Vagina (tissue), 2 donors: ENCODE results near the gene PDCL3. TPM values are rescaled to one million over a fixed set of nuclear protein-coding genes. Genes with fewer than 3 reads are reported as not detected.

Source experiments
- DNase-seq, 2 donors: peaks; one replicate each; pipeline ENCODE4 v3.0.0-alpha.2; 2017; ENCODE audit errors: extremely low spot score in 2 of 2
- H3K27ac ChIP-seq: fragments of 200-600 bp; sonication (generic); one replicate; pipeline ENCODE4 v1.5.1; 2019
- H3K27me3 ChIP-seq: fragments of 200-600 bp; sonication (generic); one replicate; pipeline ENCODE4 v1.5.1; 2019
- H3K36me3 ChIP-seq, 2 donors: fragments of 200-600 bp; sonication (generic); one replicate each; pipeline ENCODE4 v1.5.1; 2017 to 2019
- H3K4me1 ChIP-seq: fragments of 200-600 bp; sonication (generic); one replicate; pipeline ENCODE4 v1.5.1; 2019
- H3K4me3 ChIP-seq, 2 donors: fragments of 200-600 bp; sonication (generic); 1 replicate in 1 of 2; 2 replicates in 1 of 2; pipeline ENCODE4 v1.5.1; 2016 to 2019
- H3K9me3 ChIP-seq: fragments of 200-600 bp; sonication (generic); one replicate; pipeline ENCODE4 v1.5.1; 2019
- POLR2A ChIP-seq, 2 donors: fragments of 450-650 bp; IDR thresholded peaks; one replicate each; pipeline ENCODE4 v1.6.1; 2017; ENCODE audit warnings: antibody characterized with exemption in 2 of 2, mild to moderate bottlenecking in 2 of 2, moderate library complexity in 2 of 2
- POLR2AphosphoS5 ChIP-seq, 2 donors: sonication (generic); formaldehyde crosslinking; IDR thresholded peaks; one replicate each; pipeline ENCODE4 v1.9.0; 2017; ENCODE audit warnings: antibody characterized with exemption in 2 of 2, mild to moderate bottlenecking in 2 of 2, low read depth in 1 of 2; ENCODE audit not compliant: insufficient read depth in 1 of 2
- intact Hi-C: fragments of 100-400 bp; cut with DNase I; formaldehyde crosslinking; loops from one replicate; pipeline ENCODE4 v1.15.1; 2023
- total RNA-seq: library from RNA; depleted of rRNA; stranded (reverse); fragments of >200 nt; gene quantifications from one replicate; pipeline ENCODE4 v1.2.3, GENCODE V29; 2016
- TF ChIP-seq, protein P1 (sequence below), 3 experiments: fragments of 450-650 bp in 2 of 3; fragments of 200-600 bp in 1 of 3; sonication (generic) in 1 of 3; IDR thresholded peaks; one replicate each; pipeline ENCODE4 v1.5.1; 2017 to 2019; ENCODE audit warnings: antibody characterized with exemption in 3 of 3, mild to moderate bottlenecking in 2 of 3, moderate library complexity in 2 of 3

The PDCL3 gene
- total RNA-seq, 1 donor from 2014 or later, result 20.1 TPM

GRCh38 chr2:100563407-100564247 is 834 bp downstream of the PDCL3 start:
- DNase-seq, result no peak
- Histone ChIP-seq H3K4me3 (peak overlapping the region; percentile 69 to 90), H3K27me3 (no peaks in the 10 kb centered on the region), H3K27ac (peak overlapping the region; percentile 79), H3K9me3 (no peaks in the 10 kb centered on the region), H3K4me1 (peaks cover 20% of the 10 kb centered on the region), H3K36me3 (peaks cover 0 to 4% of the 10 kb centered on the region in 2 donors)
- TF ChIP-seq POLR2AphosphoS5 (IDR thresholded peaks at IDR 0.05; ENCODE audit: insufficient read depth in 1 of 2, low read depth in 1 of 2), result no peak
- TF ChIP-seq, protein P1, sequence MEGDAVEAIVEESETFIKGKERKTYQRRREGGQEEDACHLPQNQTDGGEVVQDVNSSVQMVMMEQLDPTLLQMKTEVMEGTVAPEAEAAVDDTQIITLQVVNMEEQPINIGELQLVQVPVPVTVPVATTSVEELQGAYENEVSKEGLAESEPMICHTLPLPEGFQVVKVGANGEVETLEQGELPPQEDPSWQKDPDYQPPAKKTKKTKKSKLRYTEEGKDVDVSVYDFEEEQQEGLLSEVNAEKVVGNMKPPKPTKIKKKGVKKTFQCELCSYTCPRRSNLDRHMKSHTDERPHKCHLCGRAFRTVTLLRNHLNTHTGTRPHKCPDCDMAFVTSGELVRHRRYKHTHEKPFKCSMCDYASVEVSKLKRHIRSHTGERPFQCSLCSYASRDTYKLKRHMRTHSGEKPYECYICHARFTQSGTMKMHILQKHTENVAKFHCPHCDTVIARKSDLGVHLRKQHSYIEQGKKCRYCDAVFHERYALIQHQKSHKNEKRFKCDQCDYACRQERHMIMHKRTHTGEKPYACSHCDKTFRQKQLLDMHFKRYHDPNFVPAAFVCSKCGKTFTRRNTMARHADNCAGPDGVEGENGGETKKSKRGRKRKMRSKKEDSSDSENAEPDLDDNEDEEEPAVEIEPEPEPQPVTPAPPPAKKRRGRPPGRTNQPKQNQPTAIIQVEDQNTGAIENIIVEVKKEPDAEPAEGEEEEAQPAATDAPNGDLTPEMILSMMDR (IDR thresholded peaks at IDR 0.05), result no peak
- no peak for TF ChIP-seq POLR2A (IDR thresholded peaks at IDR 0.05)
- intact Hi-C loops, result no loop called here

GRCh38 chr2:100568989-100569388 is 6.2 kb downstream of the PDCL3 start:
- H3K27ac ChIP-seq, result no peak overlapping the region

GRCh38 chr2:100571668-100572067 is 8.9 kb downstream of the PDCL3 start:
- TF ChIP-seq POLR2AphosphoS5 (IDR thresholded peaks at IDR 0.05; ENCODE audit: insufficient read depth in 1 of 2, low read depth in 1 of 2), result no peak
- TF ChIP-seq POLR2A (IDR thresholded peaks at IDR 0.05), result no peak
- TF ChIP-seq, protein P1 (IDR thresholded peaks at IDR 0.05), result no peak
- Histone ChIP-seq H3K27ac (no peak overlapping the region), H3K27me3 (no peaks in the 10 kb centered on the region), H3K9me3 (no peaks in the 10 kb centered on the region), H3K36me3 (peaks cover 0 to 60% of the 10 kb centered on the region in 2 donors), H3K4me1 (no peaks in the 10 kb centered on the region), H3K4me3 (no peak overlapping the region)
- DNase-seq, result no peak
- intact Hi-C loops, result no loop called here

More at GRCh38 chr2:100568989-100569388, 6.2 kb downstream of the PDCL3 start:
- Histone ChIP-seq H3K36me3 (peaks cover 0 to 46% of the 10 kb centered on the region in 2 donors), H3K27me3 (no peaks in the 10 kb centered on the region), H3K9me3 (no peaks in the 10 kb centered on the region), H3K4me1 (peaks cover 6% of the 10 kb centered on the region), H3K4me3 (no peak overlapping the region)
- intact Hi-C loops, result no loop called here
- TF ChIP-seq POLR2AphosphoS5 (IDR thresholded peaks at IDR 0.05; ENCODE audit: insufficient read depth in 1 of 2, low read depth in 1 of 2) (no peak), POLR2A (IDR thresholded peaks at IDR 0.05) (no peak)
- TF ChIP-seq, protein P1 (IDR thresholded peaks at IDR 0.05), result no peak
- no peak for DNase-seq

GRCh38 chr2:100577777-100578176 is 15.0 kb downstream of the PDCL3 start:
- DNase-seq, result no peak
- peaks cover 0 to 21% of the 10 kb centered on the region in 2 donors for H3K36me3 ChIP-seq
- no peaks in the 10 kb centered on the region for H3K27me3 ChIP-seq
- no peak overlapping the region for H3K4me3 ChIP-seq
- no peaks in the 10 kb centered on the region for H3K4me1 ChIP-seq
- intact Hi-C loops, result no loop called here
- TF ChIP-seq POLR2AphosphoS5 (IDR thresholded peaks at IDR 0.05; ENCODE audit: insufficient read depth in 1 of 2, low read depth in 1 of 2), result no peak
- TF ChIP-seq POLR2A (IDR thresholded peaks at IDR 0.05), result no peak
- TF ChIP-seq, protein P1 (IDR thresholded peaks at IDR 0.05), result no peak
- H3K27ac ChIP-seq, result no peak overlapping the region
- H3K9me3 ChIP-seq, result no peaks in the 10 kb centered on the region
